CD14-positive monocyte (primary cell): ENCODE measurements around the gene CACNA1E. TPM values are rescaled to one million over a fixed set of nuclear protein-coding genes. Genes with fewer than 3 reads are reported as not detected.
A peak's percentile ranks its signal among the peaks of the same experiment; 100 is the strongest.

ENCODE experiments used
- DNase-seq, 3 donors: peaks; one replicate each; pipeline ENCODE4 v3.0.0-alpha.2; 2011 to 2022
- H2AFZ ChIP-seq: 2 replicates; pipeline ENCODE4 v1.6.0; 2012; ENCODE audit warnings: mild to moderate bottlenecking, low read depth, low read length, inconsistent platforms; ENCODE audit not compliant: insufficient read depth, poor library complexity, severe bottlenecking
- H3K27ac ChIP-seq, 2 donors: 1 replicate in 1 of 2; 2 replicates in 1 of 2; pipeline ENCODE4 v1.5.1; 2012 to 2013; ENCODE audit warnings: low read length in 2 of 2, control low read depth in 1 of 2, inconsistent platforms in 1 of 2, low read depth in 1 of 2, mild to moderate bottlenecking in 1 of 2
- H3K27me3 ChIP-seq, 2 donors: one replicate each; pipeline versions ENCODE4 v1.6.0 to v1.6.1; 2011 to 2013; ENCODE audit warnings: low read length in 2 of 2; ENCODE audit not compliant: control insufficient read depth in 2 of 2, insufficient read depth in 2 of 2
- H3K36me3 ChIP-seq, 2 donors: replicated peaks in 1 of 2; 1 replicate in 1 of 2; 2 replicates in 1 of 2; pipeline versions ENCODE4 v1.5.1 to v1.6.1; 2012 to 2013; ENCODE audit warnings: low read length in 2 of 2, control low read depth in 1 of 2, inconsistent platforms in 1 of 2, mild to moderate bottlenecking in 1 of 2; ENCODE audit not compliant: insufficient read depth in 2 of 2, control insufficient read depth in 1 of 2
- H3K4me1 ChIP-seq, 2 donors: 1 replicate in 1 of 2; 2 replicates in 1 of 2; pipeline versions ENCODE4 v1.5.1 to v1.6.1; 2012 to 2013; ENCODE audit warnings: low read length in 2 of 2, control low read depth in 1 of 2, inconsistent platforms in 1 of 2, mild to moderate bottlenecking in 1 of 2, moderate library complexity in 1 of 2; ENCODE audit not compliant: insufficient read depth in 2 of 2, control insufficient read depth in 1 of 2
- H3K4me2 ChIP-seq: replicated peaks from 2 replicates; pipeline ENCODE3; 2012; ENCODE audit warnings: low read length, moderate library complexity, mild to moderate bottlenecking; ENCODE audit not compliant: poor library complexity, severe bottlenecking; ENCODE audit errors: extremely low read depth
- H3K4me3 ChIP-seq, 3 experiments: fragments of 200-600 bp in 1 of 3; sonication (generic) in 1 of 3; replicated peaks in 1 of 3; 1 replicate in 2 of 3; 2 replicates in 1 of 3; pipeline ENCODE4 v1.5.1; 2011 to 2013; ENCODE audit warnings: low read length in 3 of 3, mild to moderate bottlenecking in 3 of 3, control low read depth in 2 of 3, low read depth in 2 of 3, inconsistent platforms in 1 of 3, moderate library complexity in 1 of 3
- H3K79me2 ChIP-seq: 2 replicates; pipeline ENCODE4 v1.6.0; 2012; ENCODE audit warnings: mild to moderate bottlenecking, control low read depth, inconsistent platforms, low read length, moderate library complexity; ENCODE audit not compliant: insufficient read depth
- H3K9ac ChIP-seq: 2 replicates; pipeline ENCODE4 v1.6.0; 2017; ENCODE audit warnings: low read length, mild to moderate bottlenecking; ENCODE audit not compliant: insufficient read depth, poor library complexity, severe bottlenecking
- H3K9me3 ChIP-seq, 2 donors: replicated peaks in 1 of 2; 1 replicate in 1 of 2; 2 replicates in 1 of 2; pipeline versions ENCODE4 v1.5.1 to v1.6.1; 2012 to 2013; ENCODE audit warnings: low read length in 2 of 2, control low read depth in 1 of 2; ENCODE audit not compliant: control insufficient read depth in 1 of 2, insufficient read depth in 1 of 2
- H4K20me1 ChIP-seq: 2 replicates; pipeline ENCODE4 v1.6.0; 2012; ENCODE audit warnings: mild to moderate bottlenecking, low read length, control low read depth, moderate library complexity; ENCODE audit not compliant: insufficient read depth
- H3K27ac Mint-ChIP-seq, 7 donors: one replicate each; pipeline ENCODE4 v1.8.0; 2020; ENCODE audit warnings: mild to moderate bottlenecking in 7 of 7, mixed read lengths in 7 of 7, moderate library complexity in 6 of 7, inconsistent platforms in 2 of 7
- H3K27me3 Mint-ChIP-seq, 3 donors: one replicate each; pipeline ENCODE4 v1.8.0; 2021 to 2022; ENCODE audit warnings: low read depth in 3 of 3, mild to moderate bottlenecking in 3 of 3, mixed read lengths in 3 of 3, moderate library complexity in 3 of 3, inconsistent platforms in 1 of 3
- H3K36me3 Mint-ChIP-seq, 2 donors: one replicate each; pipeline ENCODE4 v1.8.0; 2020; ENCODE audit warnings: mixed read lengths in 2 of 2, inconsistent platforms in 1 of 2, mild to moderate bottlenecking in 1 of 2
- H3K4me1 Mint-ChIP-seq: one replicate; pipeline ENCODE4 v1.8.0; 2020; ENCODE audit warnings: mild to moderate bottlenecking, mixed read lengths
- H3K4me3 Mint-ChIP-seq, 2 donors: one replicate each; pipeline ENCODE4 v1.8.0; 2020; ENCODE audit warnings: mild to moderate bottlenecking in 2 of 2, mixed read lengths in 2 of 2, moderate library complexity in 1 of 2
- H3K9me3 Mint-ChIP-seq, 7 donors: one replicate each; pipeline ENCODE4 v1.8.0; 2020 to 2022; ENCODE audit warnings: mixed read lengths in 7 of 7, mild to moderate bottlenecking in 6 of 7, moderate library complexity in 6 of 7, inconsistent platforms in 2 of 7
- WGBS: methylation state at CpG from one replicate; pipeline ENCODE4 v1.1.5; 2013; ENCODE audit warnings: missing lambda C conversion rate; ENCODE audit not compliant: insufficient coverage; 5-methylcytosine and 5-hydroxymethylcytosine counted together
- intact Hi-C, 2 donors: fragments of 100-400 bp; cut with micrococcal nuclease; formaldehyde crosslinking; loops; one replicate each; pipeline versions ENCODE4 v1.15.0 to v1.15.1; 2023
- polyA plus RNA-seq, 3 donors: library from polyadenylated mRNA; depleted of rRNA in 1 of 3; unstranded in 2 of 3; stranded (reverse) in 1 of 3; fragments of 300-500 nt in 2 of 3; fragments of >200 nt in 1 of 3; fragmentation: Illumina TruSeq in 2 of 3; gene quantifications; 1 replicate in 2 of 3; 2 replicates in 1 of 3; pipeline ENCODE4 v1.2.3, GENCODE V29; 2012 to 2021
- TF ChIP-seq, protein P1 (sequence below): fragments of 200-600 bp; IDR thresholded peaks from one replicate; pipeline ENCODE4 v1.8.0; 2022; ENCODE audit warnings: antibody characterized with exemption, mild to moderate bottlenecking

The CACNA1E gene
- polyA plus RNA-seq, 3 donors, result 0.04 TPM; not detected in 2

GRCh38 chr1:181506563-181507353, 23.4 kb downstream of the CACNA1E start:
- Histone ChIP-seq H3K9me3 (no peaks in the 10 kb centered on the region), H4K20me1 (no peaks in the 10 kb centered on the region), H3K27ac (peak overlapping the region in 1 of 2 donors; percentile 60), H3K36me3 (no peaks in the 10 kb centered on the region), H3K4me2 (peak overlapping the region; percentile 2), H3K4me1 (peaks cover 44 to 51% of the 10 kb centered on the region in 2 donors), H3K9ac (no peak overlapping the region), H2AFZ (no peak overlapping the region), H3K4me3 (no peak overlapping the region), H3K27me3 (no peaks in the 10 kb centered on the region), H3K79me2 (no peaks in the 10 kb centered on the region)
- intact Hi-C loops, result no loop called here
- H3K36me3 Mint-ChIP-seq, result peaks cover 0 to 2% of the 10 kb centered on the region in 2 donors
- H3K27me3 Mint-ChIP-seq, result peaks cover 0 to 10% (median 5%) of the 10 kb centered on the region in 3 donors
- peaks cover 0 to 5% (median 0%) of the 10 kb centered on the region in 7 donors for H3K9me3 Mint-ChIP-seq
- peak in 1 of 3 donors; percentile 14 for DNase-seq
- 32% methylated on average over 2 of the region's 5 CpGs for WGBS
- TF ChIP-seq, protein P1, sequence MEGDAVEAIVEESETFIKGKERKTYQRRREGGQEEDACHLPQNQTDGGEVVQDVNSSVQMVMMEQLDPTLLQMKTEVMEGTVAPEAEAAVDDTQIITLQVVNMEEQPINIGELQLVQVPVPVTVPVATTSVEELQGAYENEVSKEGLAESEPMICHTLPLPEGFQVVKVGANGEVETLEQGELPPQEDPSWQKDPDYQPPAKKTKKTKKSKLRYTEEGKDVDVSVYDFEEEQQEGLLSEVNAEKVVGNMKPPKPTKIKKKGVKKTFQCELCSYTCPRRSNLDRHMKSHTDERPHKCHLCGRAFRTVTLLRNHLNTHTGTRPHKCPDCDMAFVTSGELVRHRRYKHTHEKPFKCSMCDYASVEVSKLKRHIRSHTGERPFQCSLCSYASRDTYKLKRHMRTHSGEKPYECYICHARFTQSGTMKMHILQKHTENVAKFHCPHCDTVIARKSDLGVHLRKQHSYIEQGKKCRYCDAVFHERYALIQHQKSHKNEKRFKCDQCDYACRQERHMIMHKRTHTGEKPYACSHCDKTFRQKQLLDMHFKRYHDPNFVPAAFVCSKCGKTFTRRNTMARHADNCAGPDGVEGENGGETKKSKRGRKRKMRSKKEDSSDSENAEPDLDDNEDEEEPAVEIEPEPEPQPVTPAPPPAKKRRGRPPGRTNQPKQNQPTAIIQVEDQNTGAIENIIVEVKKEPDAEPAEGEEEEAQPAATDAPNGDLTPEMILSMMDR, result no peak
- H3K4me3 Mint-ChIP-seq, result no peak overlapping the region
- H3K27ac Mint-ChIP-seq, result peak overlapping the region in 4 of 7 donors; percentile 23 to 54 (median 34)
- peaks cover 57% of the 10 kb centered on the region for H3K4me1 Mint-ChIP-seq

DNA sequence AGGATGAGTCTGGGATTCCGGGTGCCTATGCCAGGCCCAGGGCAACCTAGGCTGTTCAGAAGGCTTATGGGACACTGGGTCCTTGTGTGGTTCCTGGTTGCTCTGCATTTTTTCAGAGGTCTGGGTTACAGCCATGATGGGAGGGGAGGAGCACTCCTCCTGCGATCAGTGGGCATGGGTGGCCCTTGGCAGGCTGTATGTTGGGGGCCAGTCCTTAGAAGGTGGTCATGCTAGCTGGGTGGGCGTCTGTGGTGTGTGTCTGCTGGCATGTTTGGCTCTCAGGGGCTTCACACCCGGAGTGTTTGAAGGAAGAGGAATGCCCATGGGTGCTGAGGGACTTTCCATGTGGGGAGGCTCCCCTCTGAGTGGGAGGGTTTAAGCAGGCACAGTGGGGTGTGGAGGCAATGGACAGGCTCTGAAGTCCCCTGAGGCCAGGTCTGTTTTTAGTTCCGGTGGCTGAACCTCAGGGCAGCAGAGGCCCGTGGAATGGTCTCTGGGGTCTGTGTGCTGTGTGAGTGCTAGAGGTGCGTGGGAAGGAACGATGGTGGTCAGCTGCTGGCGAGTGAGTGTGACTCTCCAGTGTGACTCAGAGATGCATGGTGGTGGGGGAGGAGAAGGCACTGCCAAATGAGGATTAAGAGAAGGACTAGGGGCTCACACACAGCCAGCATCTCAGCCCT, 25.3 kb downstream of the CACNA1E start:
- Histone ChIP-seq H3K9ac (no peak overlapping the region), H3K79me2 (no peaks in the 10 kb centered on the region), H3K4me1 (peaks cover 34 to 37% of the 10 kb centered on the region in 2 donors), H3K9me3 (no peaks in the 10 kb centered on the region), H2AFZ (no peak overlapping the region), H3K27me3 (no peaks in the 10 kb centered on the region), H3K27ac (no peak overlapping the region), H3K4me2 (no peak overlapping the region), H3K4me3 (no peak overlapping the region), H4K20me1 (no peaks in the 10 kb centered on the region), H3K36me3 (no peaks in the 10 kb centered on the region)
- 92% methylated on average over 9 of the region's 9 CpGs for WGBS
- Mint-ChIP-seq H3K36me3 (peaks cover 0 to 2% of the 10 kb centered on the region in 2 donors), H3K27ac (no peak overlapping the region), H3K4me3 (peak overlapping the region in 1 of 2 donors; percentile 28), H3K27me3 (peaks cover 2 to 16% (median 7%) of the 10 kb centered on the region in 3 donors), H3K9me3 (peaks cover 0 to 6% (median 0%) of the 10 kb centered on the region in 7 donors), H3K4me1 (peaks cover 38% of the 10 kb centered on the region)
- no peak for DNase-seq
- intact Hi-C loops, result no loop called here
- TF ChIP-seq, protein P1, result no peak
